Diencephalon (tissue), 1 donor: ENCODE results near the gene ZNF705A. TPM values are rescaled to one million over a fixed set of nuclear protein-coding genes. Genes with fewer than 3 reads are reported as not detected.

ENCODE experiments used
- total RNA-seq: library from RNA; depleted of rRNA; stranded (reverse); fragments of >200 nt; gene quantifications from one replicate; pipeline ENCODE4 v1.2.3, GENCODE V29; 2014

The ZNF705A gene
- not detected for total RNA-seq

GRCh38 chr12:8156845-8157244 is at the start of gene ZNF705A:
Gene ZNF705A, plus strand, starts transcription at chr12:8157015. Its CDS starts 15,611 bp downstream, at chr12:8172626.

GRCh38 chr12:8123124-8123912 is 33.5 kb upstream of the ZNF705A start, which contains the start of gene CLEC4A:
Gene CLEC4A, plus strand, starts transcription at chr12:8123617. Its CDS starts 262 bp downstream, at chr12:8123879.

GRCh38 chr12:8226992-8227731 is 70.3 kb downstream of the ZNF705A start, which contains the start of gene FAM90A1:
Gene FAM90A1, minus strand, starts transcription at chr12:8227618. Its CDS starts 2,786 bp downstream, at chr12:8224832.

Other genes with a start within 250 kb of the ZNF705A start
- 74.5 TPM for gene SLC2A3, start 220.8 kb upstream of the ZNF705A start, total RNA-seq
- 9.5 TPM for gene FOXJ2, start 124.3 kb upstream of the ZNF705A start, total RNA-seq
- gene C3AR1, start 90.7 kb upstream of the ZNF705A start, total RNA-seq: 3.2 TPM
- gene NECAP1, start 74.7 kb upstream of the ZNF705A start, total RNA-seq: 204 TPM
- 1.4 TPM for gene CLEC4A, start 33.4 kb upstream of the ZNF705A start, total RNA-seq
- gene FAM90A1, start 70.6 kb downstream of the ZNF705A start, total RNA-seq: not detected